ENCODE results near the gene SULT4A1. TPM values are rescaled to one million over a fixed set of nuclear protein-coding genes. Genes with fewer than 3 reads are reported as not detected.

SULT4A1 gene
- total RNA-seq, 1 experiment from 2014 or later, result 8.4 TPM

DNA sequence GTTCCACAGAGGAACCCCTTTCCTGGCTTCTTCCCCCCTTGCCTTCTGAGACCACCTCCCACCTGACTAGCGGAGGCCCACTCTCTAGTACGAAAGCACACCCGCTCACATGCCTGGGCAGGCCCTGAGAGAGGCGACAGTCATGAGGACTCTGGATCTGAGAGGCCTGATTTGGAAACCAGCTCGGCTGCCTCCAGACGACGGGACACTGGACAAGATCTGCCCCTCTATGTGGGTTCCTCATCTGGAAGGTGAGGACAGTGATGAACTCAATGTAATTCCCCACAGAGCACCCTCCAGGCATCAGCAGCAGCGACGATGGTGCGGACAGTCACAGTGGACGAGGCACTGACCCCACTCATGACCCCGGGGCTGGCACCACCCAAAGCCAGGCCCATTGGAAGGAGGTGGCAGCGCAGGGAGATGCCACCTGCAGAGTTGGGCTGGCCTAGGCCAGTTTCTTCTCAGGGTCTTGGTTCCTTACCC, 7.5 kb downstream of the SULT4A1 start:
- ChIA-PET RAD21 (ENCODE audit: low non-redundant PET in 1 of 2, low total read pairs in 2 of 2, uncharacterized antibody in 2 of 2, unreplicated experiment in 2 of 2) (no interaction called here), POLR2A (no interaction called here), CTCF (no interaction called here)
- intact Hi-C loops (cut with micrococcal nuclease), result no loop called here
- peaks cover 0 to 3% of the 10 kb centered on the region in 2 experiments; a peak in 1 of 4 replicates for H3K9me3 ChIP-seq (ENCODE audit: control insufficient read depth in 1 of 2, insufficient read depth in 1 of 2, low read depth in 1 of 2, low read length in 2 of 2)
- H3K4me1 ChIP-seq (ENCODE audit: control insufficient read depth in 1 of 2, insufficient read depth in 2 of 2, low read length in 2 of 2), result peaks cover 0 to 6% of the 10 kb centered on the region in 2 experiments; a peak in 1 of 4 replicates
- no peak overlapping the region for H3K4me2 ChIP-seq (ENCODE audit: low read length)
- BruUV-seq (replicated peaks), result no TSS peak
- no peak overlapping the region for H3K4me3 ChIP-seq (replicated peaks in 1 of 2; ENCODE audit: low read depth in 1 of 2, low read length in 2 of 2)
- no peak overlapping the region for H3K9ac ChIP-seq (ENCODE audit: low read length)
- H3K9me2 ChIP-seq (ENCODE audit: insufficient read depth), result no peaks in the 10 kb centered on the region
- no peaks in the 10 kb centered on the region for H4K20me1 ChIP-seq (ENCODE audit: insufficient read depth)
- H3K27me3 ChIP-seq (ENCODE audit: insufficient read depth, low read length), result peaks cover 7% of the 10 kb centered on the region; the same call in 1 of the 2 replicates
- peaks cover 74% of the 10 kb centered on the region for H3K79me2 ChIP-seq (ENCODE audit: insufficient read depth, low read length)
- H3K36me3 ChIP-seq (ENCODE audit: control insufficient read depth in 1 of 2, insufficient read depth in 2 of 2, low read length in 2 of 2), result no peaks in the 10 kb centered on the region
- no peak overlapping the region for H3K27ac ChIP-seq (ENCODE audit: low read depth, low read length)
- ATAC-seq (no peak), DNase-seq (ENCODE audit: low read depth, low spot score) (no peak)
- H2AFZ ChIP-seq (ENCODE audit: low read depth, low read length, poor library complexity, severe bottlenecking), result no peak overlapping the region
- TF ChIP-seq JUND (IDR thresholded peaks at IDR 0.05) (no peak), EZH2 (IDR thresholded peaks at IDR 0.05) (no peak), EZH2phosphoT487 (IDR thresholded peaks at IDR 0.05; ENCODE audit: borderline replicate concordance) (no peak), POLR2AphosphoS5 (IDR thresholded peaks at IDR 0.05; ENCODE audit: low read depth, low read length) (no peak), CBX3 (IDR thresholded peaks at IDR 0.05; ENCODE audit: low read depth) (no peak), FOSL1 (IDR thresholded peaks at IDR 0.05; ENCODE audit: low read depth) (no peak), ZNF274 (IDR thresholded peaks at IDR 0.05; ENCODE audit: low read depth, low read length) (no peak), SP1 (IDR thresholded peaks at IDR 0.05; ENCODE audit: low read depth) (no peak), ELF1 (IDR thresholded peaks at IDR 0.05; ENCODE audit: borderline replicate concordance, low read depth) (no peak), POLR2A (IDR thresholded peaks at IDR 0.05; ENCODE audit: borderline replicate concordance, extremely low read depth, insufficient read depth, insufficient read length) (no peak)
- TF ChIP-seq, protein P1, sequence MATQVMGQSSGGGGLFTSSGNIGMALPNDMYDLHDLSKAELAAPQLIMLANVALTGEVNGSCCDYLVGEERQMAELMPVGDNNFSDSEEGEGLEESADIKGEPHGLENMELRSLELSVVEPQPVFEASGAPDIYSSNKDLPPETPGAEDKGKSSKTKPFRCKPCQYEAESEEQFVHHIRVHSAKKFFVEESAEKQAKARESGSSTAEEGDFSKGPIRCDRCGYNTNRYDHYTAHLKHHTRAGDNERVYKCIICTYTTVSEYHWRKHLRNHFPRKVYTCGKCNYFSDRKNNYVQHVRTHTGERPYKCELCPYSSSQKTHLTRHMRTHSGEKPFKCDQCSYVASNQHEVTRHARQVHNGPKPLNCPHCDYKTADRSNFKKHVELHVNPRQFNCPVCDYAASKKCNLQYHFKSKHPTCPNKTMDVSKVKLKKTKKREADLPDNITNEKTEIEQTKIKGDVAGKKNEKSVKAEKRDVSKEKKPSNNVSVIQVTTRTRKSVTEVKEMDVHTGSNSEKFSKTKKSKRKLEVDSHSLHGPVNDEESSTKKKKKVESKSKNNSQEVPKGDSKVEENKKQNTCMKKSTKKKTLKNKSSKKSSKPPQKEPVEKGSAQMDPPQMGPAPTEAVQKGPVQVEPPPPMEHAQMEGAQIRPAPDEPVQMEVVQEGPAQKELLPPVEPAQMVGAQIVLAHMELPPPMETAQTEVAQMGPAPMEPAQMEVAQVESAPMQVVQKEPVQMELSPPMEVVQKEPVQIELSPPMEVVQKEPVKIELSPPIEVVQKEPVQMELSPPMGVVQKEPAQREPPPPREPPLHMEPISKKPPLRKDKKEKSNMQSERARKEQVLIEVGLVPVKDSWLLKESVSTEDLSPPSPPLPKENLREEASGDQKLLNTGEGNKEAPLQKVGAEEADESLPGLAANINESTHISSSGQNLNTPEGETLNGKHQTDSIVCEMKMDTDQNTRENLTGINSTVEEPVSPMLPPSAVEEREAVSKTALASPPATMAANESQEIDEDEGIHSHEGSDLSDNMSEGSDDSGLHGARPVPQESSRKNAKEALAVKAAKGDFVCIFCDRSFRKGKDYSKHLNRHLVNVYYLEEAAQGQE (IDR thresholded peaks at IDR 0.05; ENCODE audit: low read depth), result no peak

All from HCT116 (cell line).